Smooth muscle cell (in vitro differentiated cells): Measurements from ENCODE around the gene IMMP2L. TPM values are rescaled to one million over a fixed set of nuclear protein-coding genes. Genes with fewer than 3 reads are reported as not detected.

Experiments
- DNase-seq: peaks from one replicate; lab custom pipeline; 2025; ENCODE audit not compliant: unreplicated experiment; lab: John Stamatoyannopoulos, UW
- H2AFZ ChIP-seq: fragments of 200-600 bp; sonication (generic); 2 replicates; pipeline ENCODE4 v1.6.0; 2016; ENCODE audit warnings: antibody characterized with exemption, low read depth, mild to moderate bottlenecking
- H3F3A ChIP-seq: fragments of 200-600 bp; sonication (generic); 2 replicates; pipeline ENCODE4 v1.6.0; 2017; ENCODE audit warnings: antibody characterized with exemption, low read depth
- H3K27ac ChIP-seq: fragments of 200-600 bp; sonication (generic); 2 replicates; pipeline ENCODE4 v1.5.1; 2016; ENCODE audit warnings: low read depth, mild to moderate bottlenecking
- H3K27me3 ChIP-seq: fragments of 200-600 bp; sonication (generic); 2 replicates; pipeline ENCODE4 v1.6.1; 2016; ENCODE audit warnings: low read depth, mild to moderate bottlenecking
- H3K36me3 ChIP-seq: fragments of 200-600 bp; sonication (generic); 2 replicates; pipeline ENCODE4 v1.5.1; 2016; ENCODE audit warnings: low read depth
- H3K4me1 ChIP-seq: fragments of 200-600 bp; sonication (generic); 2 replicates; pipeline ENCODE4 v1.5.1; 2016; ENCODE audit warnings: low read depth
- H3K4me2 ChIP-seq: fragments of 200-600 bp; sonication (generic); 2 replicates; pipeline ENCODE4 v1.6.0; 2016; ENCODE audit warnings: mild to moderate bottlenecking
- H3K4me3 ChIP-seq: fragments of 200-600 bp; sonication (generic); 2 replicates; pipeline ENCODE4 v1.5.1; 2016; ENCODE audit warnings: mild to moderate bottlenecking
- H3K79me2 ChIP-seq: fragments of 200-600 bp; sonication (generic); 2 replicates; pipeline ENCODE4 v1.6.0; 2016; ENCODE audit warnings: low read depth, mild to moderate bottlenecking
- H3K9ac ChIP-seq: fragments of 200-600 bp; sonication (generic); 2 replicates; pipeline ENCODE4 v1.6.0; 2016; ENCODE audit warnings: low read depth
- H3K9me3 ChIP-seq: fragments of 200-600 bp; sonication (generic); replicated peaks from 2 replicates; pipeline ENCODE4 v1.5.1; 2016; ENCODE audit warnings: low read depth
- H4K20me1 ChIP-seq: fragments of 200-600 bp; sonication (generic); 2 replicates; pipeline ENCODE4 v1.6.0; 2016; ENCODE audit warnings: low read depth
- WGBS: methylation state at CpG from one replicate; pipeline ENCODE4 v1.1.7; 2016; ENCODE audit warnings: low lambda C conversion rate; 5-methylcytosine and 5-hydroxymethylcytosine counted together
- polyA plus RNA-seq: library from polyadenylated mRNA; unstranded; fragments of >200 nt; fragmentation: Nextera tagmentation; extraction: Ambion mirVana; gene quantifications from 2 replicates; pipeline ENCODE4 v1.2.1, GENCODE V29; 2016
- total RNA-seq: library from RNA; depleted of rRNA; stranded (reverse); fragments of >200 nt; gene quantifications from 2 replicates; pipeline ENCODE4 v1.2.3, GENCODE V29; 2014
- TF ChIP-seq, protein P1 (sequence below): fragments of 200-600 bp; sonication (generic); IDR thresholded peaks from 2 replicates; pipeline ENCODE4 v1.5.1; 2017; ENCODE audit warnings: borderline replicate concordance, mild to moderate bottlenecking, antibody characterized with exemption; ENCODE audit not compliant: insufficient read depth, poor library complexity, severe bottlenecking

IMMP2L gene
- total and polyA plus RNA-seq, 2 experiments from 2014 or later, result 10.9 to 11.1 TPM

GRCh38 chr7:111031916-111032315 is 530.4 kb downstream of the IMMP2L start:
- H3K9ac ChIP-seq, result no peak overlapping the region
- H3K27ac ChIP-seq, result no peak overlapping the region
- DNase-seq, result no peak
- TF ChIP-seq, protein P1, sequence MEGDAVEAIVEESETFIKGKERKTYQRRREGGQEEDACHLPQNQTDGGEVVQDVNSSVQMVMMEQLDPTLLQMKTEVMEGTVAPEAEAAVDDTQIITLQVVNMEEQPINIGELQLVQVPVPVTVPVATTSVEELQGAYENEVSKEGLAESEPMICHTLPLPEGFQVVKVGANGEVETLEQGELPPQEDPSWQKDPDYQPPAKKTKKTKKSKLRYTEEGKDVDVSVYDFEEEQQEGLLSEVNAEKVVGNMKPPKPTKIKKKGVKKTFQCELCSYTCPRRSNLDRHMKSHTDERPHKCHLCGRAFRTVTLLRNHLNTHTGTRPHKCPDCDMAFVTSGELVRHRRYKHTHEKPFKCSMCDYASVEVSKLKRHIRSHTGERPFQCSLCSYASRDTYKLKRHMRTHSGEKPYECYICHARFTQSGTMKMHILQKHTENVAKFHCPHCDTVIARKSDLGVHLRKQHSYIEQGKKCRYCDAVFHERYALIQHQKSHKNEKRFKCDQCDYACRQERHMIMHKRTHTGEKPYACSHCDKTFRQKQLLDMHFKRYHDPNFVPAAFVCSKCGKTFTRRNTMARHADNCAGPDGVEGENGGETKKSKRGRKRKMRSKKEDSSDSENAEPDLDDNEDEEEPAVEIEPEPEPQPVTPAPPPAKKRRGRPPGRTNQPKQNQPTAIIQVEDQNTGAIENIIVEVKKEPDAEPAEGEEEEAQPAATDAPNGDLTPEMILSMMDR, result no peak
- H3K4me3 ChIP-seq, result no peak overlapping the region
- no peak overlapping the region for H2AFZ ChIP-seq
- no peaks in the 10 kb centered on the region for H3K36me3 ChIP-seq
- no peaks in the 10 kb centered on the region for H4K20me1 ChIP-seq
- no peaks in the 10 kb centered on the region for H3F3A ChIP-seq
- no peaks in the 10 kb centered on the region for H3K27me3 ChIP-seq
- no peaks in the 10 kb centered on the region for H3K79me2 ChIP-seq
- no peaks in the 10 kb centered on the region for H3K9me3 ChIP-seq
- H3K4me1 ChIP-seq, result peaks cover 3% of the 10 kb centered on the region
- no peak overlapping the region for H3K4me2 ChIP-seq
- WGBS, result 92% methylated on average over 7 of the region's 7 CpGs

DNA sequence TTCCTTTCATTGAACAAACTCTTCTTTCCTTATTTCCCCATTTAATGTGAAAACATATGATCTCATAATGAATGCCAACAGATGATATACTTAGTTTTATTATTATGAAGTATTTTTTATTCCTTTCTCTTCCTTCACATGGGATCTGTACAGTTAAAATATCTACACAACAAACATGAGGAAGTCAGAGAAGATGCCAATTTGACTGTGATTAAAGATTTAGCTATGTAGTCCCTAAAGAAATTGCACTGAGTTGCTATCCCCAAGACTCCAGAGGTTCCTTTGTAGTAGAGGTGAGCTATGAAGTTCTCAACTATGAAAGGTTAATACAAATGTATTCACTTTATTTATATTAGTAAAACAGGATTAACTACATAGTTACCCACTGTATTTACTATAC is 532.0 kb downstream of the IMMP2L start:
- no peaks in the 10 kb centered on the region for H4K20me1 ChIP-seq
- H3K4me1 ChIP-seq, result peaks cover 11% of the 10 kb centered on the region
- H3K4me3 ChIP-seq, result no peak overlapping the region
- no peaks in the 10 kb centered on the region for H3F3A ChIP-seq
- no peaks in the 10 kb centered on the region for H3K9me3 ChIP-seq
- H3K27me3 ChIP-seq, result no peaks in the 10 kb centered on the region
- H3K27ac ChIP-seq, result no peak overlapping the region
- H3K9ac ChIP-seq, result no peak overlapping the region
- DNase-seq, result no peak
- H3K4me2 ChIP-seq, result no peak overlapping the region
- H3K79me2 ChIP-seq, result no peaks in the 10 kb centered on the region
- H3K36me3 ChIP-seq, result no peaks in the 10 kb centered on the region
- no peak overlapping the region for H2AFZ ChIP-seq
- TF ChIP-seq, protein P1, result no peak

GRCh38 chr7:111029574-111030251 is 532.6 kb downstream of the IMMP2L start:
- no peaks in the 10 kb centered on the region for H3F3A ChIP-seq
- no peak overlapping the region for H3K4me3 ChIP-seq
- no peak for DNase-seq
- no peaks in the 10 kb centered on the region for H3K36me3 ChIP-seq
- H2AFZ ChIP-seq, result no peak overlapping the region
- 41% methylated on average over 1 of the region's 1 CpG for WGBS
- H3K27ac ChIP-seq, result no peak overlapping the region
- no peaks in the 10 kb centered on the region for H3K9me3 ChIP-seq
- no peak overlapping the region for H3K9ac ChIP-seq
- H4K20me1 ChIP-seq, result no peaks in the 10 kb centered on the region
- no peak overlapping the region for H3K4me2 ChIP-seq
- TF ChIP-seq, protein P1, result no peak
- peaks cover 11% of the 10 kb centered on the region for H3K4me1 ChIP-seq
- no peaks in the 10 kb centered on the region for H3K27me3 ChIP-seq
- no peaks in the 10 kb centered on the region for H3K79me2 ChIP-seq

DNA sequence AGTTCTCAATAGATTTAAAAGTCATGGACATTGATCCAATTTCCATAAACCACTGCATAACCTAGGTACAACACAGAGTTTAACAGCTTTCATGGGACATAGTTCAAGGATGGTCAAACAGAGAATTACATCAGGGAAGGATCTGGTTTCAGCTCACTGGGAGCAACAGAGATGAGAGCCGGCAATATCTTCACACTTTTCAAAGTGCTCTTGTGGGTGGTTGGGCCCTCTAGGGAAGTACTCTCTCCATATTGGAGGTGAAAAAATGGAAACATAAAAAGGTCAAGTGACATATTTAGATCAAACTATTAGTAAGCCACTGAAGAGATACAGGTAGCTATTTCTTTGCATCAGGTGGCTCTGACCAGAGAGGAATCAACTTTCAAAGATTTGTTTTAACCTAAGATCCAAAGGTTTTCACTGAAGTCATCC is 533.1 kb downstream of the IMMP2L start:
- no peak overlapping the region for H3K4me3 ChIP-seq
- H3K27ac ChIP-seq, result no peak overlapping the region

More for the DNA sequence above, 533.1 kb downstream of the IMMP2L start:
- Histone ChIP-seq H3K9me3 (no peaks in the 10 kb centered on the region), H3K27me3 (no peaks in the 10 kb centered on the region), H3K4me2 (no peak overlapping the region), H3F3A (no peaks in the 10 kb centered on the region), H3K4me1 (peaks cover 11% of the 10 kb centered on the region), H2AFZ (no peak overlapping the region), H3K9ac (no peak overlapping the region), H4K20me1 (no peaks in the 10 kb centered on the region), H3K79me2 (no peaks in the 10 kb centered on the region), H3K36me3 (no peaks in the 10 kb centered on the region)
- WGBS, result 65% methylated on average over 1 of the region's 1 CpG
- TF ChIP-seq, protein P1, result no peak
- DNase-seq, result no peak
